Central memory CD4-positive, alpha-beta T cell (primary cell): ENCODE measurements around the gene IBA57.

Experiments
- DNase-seq: peaks from one replicate; pipeline ENCODE4 v3.0.0; 2022

Gene IBA57

GRCh38 chr1:228228601-228229074 lies 63.0 kb downstream of the IBA57 start:
- no peak for DNase-seq

- no peak for DNase-seq
These were observed 65.6 kb downstream of the IBA57 start for GRCh38 chr1:228231189-228231588.
